Heart right ventricle (tissue), 16 donors: ENCODE results near the gene IFT52. TPM values are rescaled to one million over a fixed set of nuclear protein-coding genes. Genes with fewer than 3 reads are reported as not detected.

Experiments
- ATAC-seq, 8 donors: fragments of 200-7000 bp; cut with Tn5 transposase; one replicate each; pipeline ENCODE4 v1.9.1; 2020; ENCODE audit warnings: mild to moderate bottlenecking in 8 of 8, moderate library complexity in 8 of 8, moderate number of reproducible peaks in 1 of 8
- DNase-seq, 2 donors: peaks; one replicate each; pipeline ENCODE4 v3.0.0-alpha.2; 2020
- H3K27ac ChIP-seq, 10 donors: fragments of 200-600 bp; sonication (generic) in 2 of 10; one replicate each; pipeline versions ENCODE4 v1.5.0 to v1.8.0; 2020 to 2022; ENCODE audit warnings: mild to moderate bottlenecking in 3 of 10
- H3K27me3 ChIP-seq, 7 donors: fragments of 200-600 bp; one replicate each; pipeline ENCODE4 v1.8.0; 2021 to 2022; ENCODE audit warnings: mild to moderate bottlenecking in 2 of 7
- H3K36me3 ChIP-seq, 9 donors: fragments of 200-600 bp; sonication (generic) in 1 of 9; one replicate each; pipeline versions ENCODE4 v1.5.0 to v1.8.0; 2020 to 2022; ENCODE audit warnings: mild to moderate bottlenecking in 2 of 9
- H3K4me1 ChIP-seq, 9 donors: fragments of 200-600 bp; sonication (generic) in 1 of 9; one replicate each; pipeline versions ENCODE4 v1.5.0 to v1.8.0; 2020 to 2022; ENCODE audit warnings: mild to moderate bottlenecking in 4 of 9
- H3K4me3 ChIP-seq, 10 donors: fragments of 200-600 bp; sonication (generic) in 2 of 10; one replicate each; pipeline versions ENCODE4 v1.5.0 to v1.8.0; 2020 to 2022; ENCODE audit warnings: mild to moderate bottlenecking in 7 of 10, moderate library complexity in 2 of 10
- H3K9me3 ChIP-seq, 11 donors: fragments of 200-600 bp in 10 of 11; sonication (generic) in 2 of 11; one replicate each; pipeline versions ENCODE4 v1.5.0 to v1.8.0; 2013 to 2022; ENCODE audit warnings: mild to moderate bottlenecking in 2 of 11, control low read depth in 1 of 11, moderate library complexity in 1 of 11
- CTCF ChIP-seq, 9 donors: fragments of 200-600 bp; sonication (generic) in 2 of 9; IDR thresholded peaks; one replicate each; pipeline versions ENCODE4 v1.5.0 to v1.8.0; 2021 to 2022; ENCODE audit warnings: antibody characterized with exemption in 9 of 9, mild to moderate bottlenecking in 5 of 9, moderate library complexity in 1 of 9
- WGBS, 2 donors: extraction: QIAGEN DNeasy Blood & Tissue Kit; methylation state at CpG; one replicate each; pipeline ENCODE4 v1.1.7; 2013; ENCODE audit warnings: inconsistent platforms in 1 of 2; 5-methylcytosine and 5-hydroxymethylcytosine counted together
- intact Hi-C, 10 donors: fragments of 100-400 bp; cut with DNase I; formaldehyde crosslinking; loops; one replicate each; pipeline versions ENCODE4 v1.11.1 to v1.14.2; 2022
- polyA plus RNA-seq, 2 donors: library from polyadenylated mRNA; stranded (reverse); fragments of 200-250 nt; gene quantifications; one replicate each; pipeline ENCODE4 v1.2.3, GENCODE V29; 2013
- total RNA-seq, 10 donors: library from RNA; stranded (reverse); fragmentation: NEBNext Ultra II Directional in 3 of 10; extraction: Animal tissue kit (Norgen Biotek cat#: 25700) in 3 of 10; gene quantifications; one replicate each; pipeline versions ENCODE4 v1.2.1 to v1.2.4, GENCODE V29; 2021 to 2023
- donor health status: Arrhythmogenic right ventricular cardiomyopathy.
- donor health status: ischemic (EF 13 %, LVEDD 7.1; RV severe dilation, severe dysfunction).
- donor health status: healthy with polysubstance abuse.
- donor health status: DM: no; HTN: yes; CAD: no.
- donor health status: DM: no; HTN: no; CAD: no.
- donor health status: ischemic (EF 25% LVEDD 6.9; RV normal size, moderate dysfunction).
- donor health status: ischemic (EF 25% LVEDD 5.7; RV mildly dilated, moderate dysfunction).
- donor health status: healthy.
- donor health status: DM: yes; HTN: yes; CAD: no.
- donor health status: Ischemic cardiomyopathy.
- donor health status: ischemic (EF 35%, LVEDD 5.7; RV mildly dilated, moderate dysfunction).
- donor health status: nonischemic (EF 11% LVEDD 7.7; RV severe dilation, severe dysfunction).
- donor health status: DM: yes; HTN: yes; CAD: no.
- donor health status: PGD.
- donor health status: ischemic (EF 29% LVEDD 5.4; RV normal size, mild dysfunction).
- donor health status: nonischemic (EF 23%, LVEDD 6.1; RV moderate dilation, normal function).

IFT52 gene
- total and polyA plus RNA-seq, 12 donors = 5.2 to 8.9 (median 7.0) TPM

- H3K27me3 ChIP-seq = no peaks in the 10 kb centered on the region
- DNase-seq = no peak
- WGBS, 2 donors = 86 to 88% methylated on average over 9 of the region's 9 CpGs
Observed at GRCh38 chr20:43567477-43567876, 23.3 kb upstream of the IFT52 start.

GRCh38 chr20:43568706-43569105 lies 22.0 kb upstream of the IFT52 start:
- Histone ChIP-seq H3K4me1 (peaks cover 0 to under 1% (median 0%) of the 10 kb centered on the region in 9 donors), H3K4me3 (no peak overlapping the region), H3K27me3 (no peaks in the 10 kb centered on the region), H3K9me3 (no peaks in the 10 kb centered on the region), H3K27ac (no peak overlapping the region), H3K36me3 (no peaks in the 10 kb centered on the region)
- no peak for ATAC-seq
- 87 to 89% methylated on average over 4 of the region's 4 CpGs for WGBS, 2 donors
- no peak for TF ChIP-seq CTCF (IDR thresholded peaks at IDR 0.05)
- intact Hi-C loops = no loop called here
- DNase-seq = no peak

More at GRCh38 chr20:43567477-43567876, 23.3 kb upstream of the IFT52 start:
- ATAC-seq = no peak
- no peak overlapping the region for H3K4me3 ChIP-seq
- H3K9me3 ChIP-seq = no peaks in the 10 kb centered on the region
- peaks cover 0 to 4% (median 0%) of the 10 kb centered on the region in 9 donors for H3K4me1 ChIP-seq
- intact Hi-C loops = no loop called here
- no peak overlapping the region for H3K27ac ChIP-seq
- H3K36me3 ChIP-seq = no peaks in the 10 kb centered on the region
- TF ChIP-seq CTCF (IDR thresholded peaks at IDR 0.05) = no peak

- intact Hi-C loops = no loop called here
- 90 to 92% methylated on average over 10 of the region's 10 CpGs for WGBS, 2 donors
- DNase-seq (no peak), ATAC-seq (no peak)
- Histone ChIP-seq H3K9me3 (no peaks in the 10 kb centered on the region), H3K36me3 (no peaks in the 10 kb centered on the region), H3K27me3 (no peaks in the 10 kb centered on the region), H3K27ac (no peak overlapping the region), H3K4me3 (no peak overlapping the region), H3K4me1 (no peaks in the 10 kb centered on the region)
- no peak for TF ChIP-seq CTCF (IDR thresholded peaks at IDR 0.05)
Observed at GRCh38 chr20:43569282-43569681, 21.5 kb upstream of the IFT52 start.

- no peak overlapping the region for H3K27ac ChIP-seq
- intact Hi-C loops = no loop called here
- DNase-seq (no peak), ATAC-seq (no peak)
- no peaks in the 10 kb centered on the region for H3K9me3 ChIP-seq
- no peaks in the 10 kb centered on the region for H3K36me3 ChIP-seq
- no peaks in the 10 kb centered on the region for H3K27me3 ChIP-seq
- no peak overlapping the region for H3K4me3 ChIP-seq
- no peaks in the 10 kb centered on the region for H3K4me1 ChIP-seq
- no peak for TF ChIP-seq CTCF (IDR thresholded peaks at IDR 0.05)
- 89 to 91% methylated on average over 10 of the region's 10 CpGs for WGBS, 2 donors
Observed at GRCh38 chr20:43570496-43570895, 20.2 kb upstream of the IFT52 start.
